Spleen (tissue), 7 donors: Measurements from ENCODE around the gene SCD5.

Experiments
- CTCF ChIP-seq, 11 experiments: fragments of 200-600 bp in 7 of 11; fragments of 450-650 bp in 4 of 11; sonication (generic) in 4 of 11; IDR thresholded peaks in 8 of 11; conservative IDR thresholded peaks in 3 of 11; 1 replicate in 7 of 11; 2 replicates in 4 of 11; pipeline versions ENCODE4 v1.4.0 to v1.8.0; 2016 to 2021; ENCODE audit warnings: antibody characterized with exemption in 11 of 11, inconsistent platforms in 4 of 11, mild to moderate bottlenecking in 1 of 11
- POLR2AphosphoS5 ChIP-seq, 3 donors: sonication (generic); formaldehyde crosslinking; IDR thresholded peaks; one replicate each; pipeline ENCODE4 v1.5.1; 2017; ENCODE audit warnings: antibody characterized with exemption in 3 of 3
- donor health status: DM: no; HTN: no; CAD: no; lungs with moderate emphysema.
- donor health status: DM: no; HTN: no; CAD: no.
- donor health status: DM: no; HTN: no; CAD: no.

GRCh38 chr4:82704156-82704555 is 94.4 kb downstream of the SCD5 start:
- no peak for TF ChIP-seq CTCF (IDR thresholded peaks at IDR 0.05 in 8 of 11, conservative IDR thresholded peaks at IDR 0.05 in 3 of 11)
- TF ChIP-seq POLR2AphosphoS5 (IDR thresholded peaks at IDR 0.05), result no peak
